ENCODE data around the gene CYP2D6.

Gene CYP2D6

GRCh38 chr22:42079319-42080251 is 51.0 kb downstream of the CYP2D6 start, which contains the start of gene SMDT1:
SMDT1 (plus strand) TSS chr22:42079700; CDS start chr22:42079769, 69 bp downstream.
- DNase-seq = peak; percentile 96

GRCh38 chr22:42078469-42079318 is 51.9 kb downstream of the CYP2D6 start:
- DNase-seq = no peak

- DNase-seq = no peak
These were observed 53.0 kb downstream of the CYP2D6 start for GRCh38 chr22:42077486-42078125.

GRCh38 chr22:42076764-42077485 is 53.7 kb downstream of the CYP2D6 start:
- no peak for DNase-seq
